ENCODE data around the gene SMIM14.
"Not testable (repeated sequence)": the region's sequence is repeated elsewhere in the genome, so short reads cannot be mapped to it uniquely, and the experiment has no call there.

SMIM14 gene

DNA sequence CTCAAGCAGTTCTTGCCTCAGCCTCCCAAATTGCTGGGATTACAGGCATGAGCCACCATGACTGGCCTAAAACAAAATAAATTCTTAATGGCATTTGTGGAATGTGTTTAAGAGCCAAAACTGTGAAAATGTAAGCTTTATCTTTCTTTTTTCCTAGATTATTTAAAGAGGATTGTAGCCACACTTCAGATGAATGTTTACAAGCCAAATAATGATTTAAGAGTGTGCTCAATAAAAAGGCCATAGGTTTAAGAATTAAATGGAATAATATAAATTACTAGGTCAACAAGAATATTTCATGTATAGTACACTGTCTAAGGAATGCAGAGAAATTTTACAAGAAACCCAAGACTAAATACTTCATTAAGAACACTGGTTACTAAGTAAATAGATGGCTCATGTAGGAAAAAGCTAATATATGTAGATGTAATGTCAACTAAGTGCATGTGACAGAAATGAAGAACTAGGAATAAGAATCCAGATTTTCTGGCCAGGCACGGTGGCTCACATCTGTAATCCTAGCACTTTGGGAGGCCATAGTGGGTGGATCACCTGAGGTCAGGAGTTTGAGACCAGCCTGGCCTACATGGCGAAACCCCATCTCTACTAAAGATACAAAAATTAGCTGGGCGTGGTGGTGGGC lies 90.1 kb downstream of the SMIM14 start:
- DNase-seq (ENCODE audit: insufficient read length, low spot score) (no peak), FAIRE-seq (no peak)
- no peak for TF ChIP-seq POLR2A (IDR thresholded peaks at IDR 0.05; ENCODE audit: low read depth, low read length)

DNA sequence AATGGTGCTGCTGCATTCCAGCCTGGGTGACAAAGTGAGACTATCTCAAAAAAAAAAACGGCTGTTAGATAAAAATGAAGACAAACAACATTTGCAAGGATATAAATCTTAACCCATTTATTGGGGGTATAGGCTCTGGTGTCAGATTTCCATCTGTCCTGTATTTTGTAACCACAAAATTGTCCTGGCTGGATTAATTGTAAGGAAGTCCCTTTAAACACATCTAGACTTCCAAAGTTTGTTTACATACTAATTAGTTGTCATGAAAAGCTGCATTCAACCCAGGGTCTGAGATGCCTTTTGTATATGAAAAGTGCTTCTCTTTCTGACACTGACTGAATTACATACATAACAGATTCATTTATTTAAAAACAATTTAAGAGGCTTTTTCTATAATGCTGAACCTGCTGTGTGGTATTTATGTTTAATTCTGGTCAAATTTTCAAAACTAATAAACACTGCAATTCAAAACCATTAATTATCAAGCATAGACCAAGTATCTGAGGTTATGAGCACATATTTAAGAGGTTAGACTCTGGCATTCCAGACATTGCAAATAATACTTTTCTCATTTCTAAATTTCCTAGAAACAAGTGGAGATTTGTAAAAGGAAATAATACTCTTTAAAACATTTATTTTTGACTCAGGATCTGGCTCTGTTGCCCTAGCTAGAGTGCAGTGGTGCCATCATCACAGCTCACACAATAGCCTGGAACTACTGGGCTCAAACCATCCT lies 93.9 kb downstream of the SMIM14 start:
- DNase-seq (ENCODE audit: insufficient read length, low spot score) = no peak
- no peak for FAIRE-seq
- no peak for TF ChIP-seq POLR2A (IDR thresholded peaks at IDR 0.05; ENCODE audit: low read depth, low read length)

DNA sequence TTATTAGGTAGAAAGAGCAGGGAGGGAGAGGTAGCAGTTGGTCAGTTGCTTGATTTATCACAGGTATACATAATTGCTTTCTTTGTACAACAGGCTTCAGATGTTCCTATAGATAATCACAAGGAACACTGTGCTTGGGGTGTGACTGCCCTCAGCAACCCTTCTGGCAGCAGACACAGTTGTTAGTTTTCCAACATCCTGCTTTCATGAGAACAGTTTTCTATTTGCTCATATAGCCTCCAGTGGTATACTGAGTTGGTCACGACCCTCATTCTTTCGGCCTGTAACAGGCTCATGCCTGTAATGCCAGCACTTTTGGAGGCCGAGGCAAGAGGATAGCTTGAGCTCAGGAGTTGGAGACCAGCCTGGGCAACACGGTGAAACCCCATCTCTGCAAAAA lies 94.6 kb downstream of the SMIM14 start:
- not testable (repeated sequence) for FAIRE-seq; DNase-seq (ENCODE audit: insufficient read length, low spot score)

DNA sequence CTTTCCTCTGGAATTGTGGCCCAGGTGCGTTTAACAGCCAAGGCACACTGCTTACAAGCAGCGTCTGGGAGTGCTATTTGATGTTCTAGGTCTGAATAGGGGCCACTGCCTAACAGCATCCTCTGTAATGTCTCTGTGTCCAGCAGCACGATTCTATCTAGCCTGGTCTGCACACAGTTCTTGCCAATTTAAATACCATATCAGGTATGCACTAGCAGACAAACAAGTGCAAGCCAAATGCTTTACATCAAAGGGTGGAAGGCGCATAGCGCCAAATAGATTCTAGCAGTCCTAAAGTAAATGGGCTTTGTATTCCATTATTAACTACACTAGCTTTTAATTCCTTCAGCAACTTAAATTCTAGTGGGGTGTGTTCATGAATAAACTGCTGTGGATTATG lies 95.6 kb downstream of the SMIM14 start:
- TF ChIP-seq POLR2A (IDR thresholded peaks at IDR 0.05; ENCODE audit: low read depth, low read length) = no peak
- no peak for FAIRE-seq
- DNase-seq (ENCODE audit: insufficient read length, low spot score) = no peak

DNA sequence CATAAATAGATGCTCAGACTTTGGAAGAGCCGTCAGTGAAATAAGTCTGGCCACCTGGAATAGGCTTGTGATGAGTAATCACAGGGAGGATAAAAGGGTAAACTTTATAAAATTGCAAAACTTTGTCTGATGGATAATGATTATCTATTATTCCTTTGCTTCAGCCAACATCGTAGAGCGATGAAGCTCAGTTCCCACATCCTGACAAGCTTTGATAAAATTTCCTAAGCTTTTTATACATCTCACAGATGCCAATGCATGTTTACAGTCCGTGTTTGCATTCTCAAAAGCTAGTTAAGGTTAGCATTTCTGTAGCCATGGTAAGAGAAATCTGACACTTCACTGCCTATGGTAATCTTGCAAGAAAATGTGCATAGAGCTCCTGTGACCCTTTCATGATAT lies 96.1 kb downstream of the SMIM14 start:
- no peak for DNase-seq (ENCODE audit: insufficient read length, low spot score)
- TF ChIP-seq POLR2A (IDR thresholded peaks at IDR 0.05; ENCODE audit: low read depth, low read length) = no peak
- FAIRE-seq = no peak

DNA sequence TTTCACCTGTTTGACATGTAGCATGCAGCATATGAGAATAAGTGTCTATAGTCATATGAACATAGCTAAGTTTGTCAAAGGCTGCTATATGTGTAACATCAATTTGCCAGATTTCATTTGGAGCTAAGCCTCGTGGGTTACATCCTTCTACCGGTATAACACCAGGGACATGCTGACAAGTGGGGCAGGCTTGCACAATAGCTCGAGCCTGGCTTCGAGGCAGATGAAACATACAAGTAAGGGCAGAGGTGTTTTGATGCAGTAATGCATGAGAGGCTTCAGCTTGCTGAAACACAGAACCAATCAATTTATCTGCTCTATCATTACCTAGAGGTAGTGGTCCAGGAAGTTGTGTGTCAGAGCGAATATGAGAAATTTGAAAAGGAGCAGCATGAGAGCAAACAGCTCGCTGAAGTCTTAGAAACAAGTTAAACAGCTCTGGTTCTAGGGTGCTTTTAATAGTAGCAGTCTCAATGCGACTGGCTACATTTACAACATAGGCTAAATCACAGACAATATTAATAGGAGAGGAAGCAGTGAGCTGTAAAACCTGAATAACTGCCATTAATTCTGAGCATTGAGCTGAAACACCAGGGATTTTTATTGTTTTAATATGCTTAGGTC lies 96.6 kb downstream of the SMIM14 start:
- FAIRE-seq = no peak
- no peak for TF ChIP-seq POLR2A (IDR thresholded peaks at IDR 0.05; ENCODE audit: low read depth, low read length)
- DNase-seq (ENCODE audit: insufficient read length, low spot score) = no peak

DNA sequence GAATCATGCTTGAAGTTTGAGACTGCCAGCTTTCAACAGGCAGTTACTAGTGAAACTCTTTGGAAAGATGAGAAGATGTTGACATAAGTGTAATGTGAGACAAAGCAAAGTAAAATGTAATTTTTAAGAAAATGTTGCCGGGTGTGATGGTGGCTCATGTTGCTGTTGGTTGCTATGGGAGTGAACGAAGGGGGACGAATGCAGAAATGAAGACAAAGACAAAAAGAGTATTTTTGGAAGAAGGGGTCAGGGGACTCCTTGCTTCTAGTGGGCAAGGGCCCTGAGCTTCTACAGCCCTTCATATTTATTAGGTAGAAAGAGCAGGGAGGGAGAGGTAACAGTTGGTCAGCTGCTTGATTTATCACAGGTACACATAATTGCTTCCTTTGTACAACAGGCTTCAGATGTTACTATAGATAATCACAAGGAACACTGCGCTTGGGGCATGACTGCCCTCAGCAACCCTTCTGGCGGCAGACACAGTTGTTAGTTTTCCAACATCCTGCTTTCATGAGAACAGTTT lies 99.5 kb downstream of the SMIM14 start:
- TF ChIP-seq POLR2A (IDR thresholded peaks at IDR 0.05; ENCODE audit: low read depth, low read length) = no peak
- FAIRE-seq (no peak), DNase-seq (ENCODE audit: insufficient read length, low spot score) (no peak)

DNA sequence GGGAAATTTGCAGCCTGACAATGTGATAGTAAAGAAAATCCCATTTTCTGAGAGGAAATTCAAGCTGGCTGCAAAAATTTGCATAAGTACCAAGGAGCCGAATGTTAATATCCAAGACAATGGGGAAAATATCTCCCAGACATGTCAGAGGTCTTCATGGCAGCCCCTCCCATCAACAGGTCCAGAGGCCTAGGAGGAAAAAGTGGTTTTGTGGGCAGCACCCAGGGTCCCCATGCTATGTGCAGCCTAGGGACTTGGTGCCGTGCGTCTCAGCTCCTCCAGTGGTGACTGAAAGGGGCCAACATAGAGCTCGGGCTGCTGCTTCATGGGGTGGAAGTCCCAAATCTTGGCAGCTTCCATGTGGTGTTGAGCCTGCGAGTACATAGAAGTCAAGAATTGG lies 105.1 kb downstream of the SMIM14 start:
- DNase-seq (ENCODE audit: insufficient read length, low spot score) (no peak), FAIRE-seq (no peak)
- TF ChIP-seq POLR2A (IDR thresholded peaks at IDR 0.05; ENCODE audit: low read depth, low read length) = no peak

DNA sequence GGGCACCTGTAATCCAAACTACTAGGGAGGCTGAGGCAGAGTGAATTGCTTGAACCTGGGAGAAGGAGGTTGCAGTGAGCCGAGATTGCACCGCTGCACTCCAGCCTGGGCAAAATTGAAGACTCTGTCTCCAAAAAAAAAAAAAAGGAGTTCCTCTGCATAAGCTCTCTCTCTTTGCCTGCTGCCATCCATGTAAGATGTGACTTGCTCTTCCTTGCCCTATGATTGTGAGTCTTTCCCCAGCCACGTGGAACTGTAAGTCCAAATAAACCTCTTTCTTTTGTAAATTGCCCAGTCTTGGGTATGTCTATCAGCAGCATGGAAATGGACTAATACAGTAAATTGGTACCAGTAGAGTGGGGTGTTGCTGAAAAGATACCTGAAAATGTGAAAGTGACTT lies 106.4 kb downstream of the SMIM14 start:
- DNase-seq (ENCODE audit: insufficient read length, low spot score); FAIRE-seq: not testable (repeated sequence)

DNA sequence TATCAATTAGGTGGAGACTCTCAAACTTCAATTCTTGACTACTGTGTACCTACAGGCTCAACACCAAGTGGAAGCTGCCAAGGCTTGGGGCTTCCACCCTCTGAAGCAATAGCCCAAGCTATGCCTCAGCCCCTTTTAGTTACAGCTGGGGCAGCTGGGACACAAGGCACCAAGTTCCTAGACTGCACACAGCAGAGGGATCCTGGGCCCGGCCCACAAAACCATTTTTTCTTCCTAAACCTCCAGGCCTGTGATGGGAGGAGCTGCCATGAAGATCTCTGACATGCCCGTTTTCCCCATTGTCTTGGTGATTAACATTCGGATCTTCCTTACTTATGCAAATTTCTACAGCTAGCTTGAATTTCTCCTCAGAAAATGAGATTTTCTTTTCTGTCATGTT lies 108.0 kb downstream of the SMIM14 start:
- DNase-seq (ENCODE audit: insufficient read length, low spot score) (no peak), FAIRE-seq (no peak)
- no peak for TF ChIP-seq POLR2A (IDR thresholded peaks at IDR 0.05; ENCODE audit: low read depth, low read length)

DNA sequence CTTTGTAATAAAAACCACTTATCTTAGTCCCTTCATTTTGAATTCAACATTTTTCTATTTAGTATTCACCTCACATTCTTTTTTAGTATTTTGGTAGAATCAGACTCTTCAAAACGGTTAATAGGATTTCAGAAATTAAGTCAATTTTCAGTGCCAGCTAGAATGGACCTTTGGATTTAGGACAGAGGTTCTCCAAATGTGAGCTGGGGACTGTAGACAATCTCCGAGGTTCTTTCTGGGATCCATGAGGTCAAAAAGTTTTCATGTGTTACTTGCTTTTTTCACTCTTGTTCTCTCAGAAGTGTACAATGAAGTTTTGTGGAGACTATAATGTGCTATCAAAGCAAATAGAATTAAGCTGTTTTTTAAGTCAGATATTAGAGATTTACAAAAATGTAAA lies 109.1 kb downstream of the SMIM14 start:
- TF ChIP-seq POLR2A (IDR thresholded peaks at IDR 0.05; ENCODE audit: low read depth, low read length) = no peak
- FAIRE-seq (no peak), DNase-seq (ENCODE audit: insufficient read length, low spot score) (no peak)

DNA sequence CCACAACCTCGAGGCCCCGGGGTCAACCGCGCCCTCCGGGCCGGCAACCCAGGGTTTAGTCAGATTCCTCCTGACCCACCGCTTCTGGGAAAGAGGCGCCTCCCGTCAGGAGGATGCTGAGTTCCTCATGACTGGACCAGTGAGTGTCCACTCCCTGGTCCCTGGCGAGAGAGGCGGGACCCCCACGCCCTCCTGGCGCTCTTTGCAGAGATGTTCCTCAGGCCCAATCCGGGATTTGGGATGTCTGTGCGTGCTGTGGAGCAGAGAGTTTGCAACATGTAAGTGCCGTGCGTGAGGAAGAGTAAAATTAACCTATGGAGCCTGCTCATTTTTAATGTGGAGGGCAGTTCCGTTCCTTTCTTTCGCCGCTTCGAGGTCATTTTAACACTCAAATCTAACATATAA lies 110.6 kb downstream of the SMIM14 start:
- DNase-seq (ENCODE audit: insufficient read length, low spot score) (peak; percentile 68), FAIRE-seq (no peak)
- TF ChIP-seq POLR2A (IDR thresholded peaks at IDR 0.05; ENCODE audit: low read depth, low read length) = 0 out of 2 replicates have a peak, but pooled peaks have one; percentile 39

DNA sequence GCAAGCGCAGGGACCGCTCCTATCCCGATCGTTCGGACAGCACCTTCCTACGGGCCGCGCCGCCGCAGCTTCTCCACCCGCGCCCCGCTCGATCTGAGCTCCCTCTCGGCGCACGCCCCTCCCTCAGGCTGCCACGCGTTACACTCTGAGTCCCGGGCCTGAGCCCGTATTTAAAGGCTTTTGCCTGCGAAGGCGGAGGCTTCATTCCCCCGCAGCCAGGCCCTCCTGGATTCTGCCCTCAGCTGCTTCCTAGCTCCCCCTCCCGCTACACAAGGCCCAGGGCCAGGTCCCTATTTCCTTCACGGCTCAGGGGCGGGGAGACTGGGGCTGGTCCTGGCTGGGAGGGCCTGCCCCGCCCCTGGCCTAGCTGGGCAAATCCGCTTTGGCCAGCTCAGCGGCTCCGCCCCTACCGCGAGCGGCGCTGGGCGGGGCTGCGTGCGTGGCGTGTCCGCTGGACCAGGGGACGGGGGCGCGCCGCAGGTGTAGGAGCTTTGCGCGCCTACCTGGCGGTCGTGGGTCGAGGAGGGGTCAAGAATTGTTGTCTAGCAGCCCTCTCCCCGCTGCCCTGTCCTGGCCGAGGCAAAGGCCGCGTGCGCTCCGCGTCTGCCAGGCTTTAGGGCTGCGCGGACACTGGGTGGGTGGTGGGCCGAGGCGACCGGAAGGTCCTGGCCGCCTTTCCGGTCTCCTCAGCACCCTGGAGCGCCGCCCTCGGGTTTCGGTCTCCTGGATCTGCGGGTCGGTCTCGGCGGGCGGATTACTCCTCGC lies 111.2 kb downstream of the SMIM14 start, which contains the start of gene UGDH:
UGDH (minus strand) TSS at position 144 of the 765 bp plus-strand sequence. CDS start 5,927 bp downstream, outside the sequence.
- DNase-seq (ENCODE audit: insufficient read length, low spot score) (peak; percentile 81), FAIRE-seq (no peak)
- peak; percentile 95 for TF ChIP-seq POLR2A (IDR thresholded peaks at IDR 0.05; ENCODE audit: low read depth, low read length)

DNA sequence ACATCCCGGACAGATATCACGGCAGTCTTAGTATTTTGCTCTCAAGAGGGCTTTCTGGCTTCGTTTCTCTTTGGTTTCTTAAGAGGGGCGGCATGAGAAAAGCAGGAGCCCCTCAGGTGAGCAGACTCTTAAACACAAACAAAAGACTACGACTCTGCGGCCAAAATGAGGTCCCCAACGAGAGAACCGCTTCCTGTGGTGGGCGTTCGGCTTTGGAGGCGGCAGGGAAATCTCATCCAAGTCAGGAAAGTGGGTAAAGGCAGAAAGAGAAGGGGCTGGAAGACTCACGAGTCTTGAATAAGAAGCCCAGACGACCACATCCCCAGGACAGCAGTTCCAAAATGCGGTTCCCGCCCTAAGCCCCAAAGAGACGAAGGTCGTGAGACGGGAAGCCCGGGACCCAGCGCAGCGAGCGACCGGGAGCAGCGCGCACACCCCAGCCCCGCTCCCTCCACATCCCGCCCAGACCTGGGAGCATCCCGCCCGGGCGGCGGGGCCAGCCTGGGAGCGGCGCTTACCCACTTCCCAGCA lies 111.8 kb downstream of the SMIM14 start:
- no peak for TF ChIP-seq POLR2A (IDR thresholded peaks at IDR 0.05; ENCODE audit: low read depth, low read length)
- DNase-seq (ENCODE audit: insufficient read length, low spot score) = no peak
- no peak for FAIRE-seq
